AG04449 (cell line): ENCODE results near the gene SLC7A14.

Experiments
- CTCF ChIA-PET: fragments of 350-600 bp; formaldehyde crosslinking; extraction: SDS; loops from one replicate; lab custom pipeline; 2021; ENCODE audit warnings: antibody characterized with exemption; lab: Yijun Ruan, JAX
- POLR2A ChIA-PET: fragments of 400-600, 350-600 bp; formaldehyde crosslinking; extraction: SDS; loops from one replicate; lab custom pipeline; 2020; ENCODE audit warnings: antibody characterized with exemption, inconsistent platforms; lab: Yijun Ruan, JAX
- DNase-seq: peaks from one replicate; pipeline ENCODE4 v3.0.0-alpha.2; 2010; ENCODE audit warnings: low read depth, low spot score
- H3K4me3 ChIP-seq: 2 replicates; pipeline ENCODE4 v1.5.1; 2011; ENCODE audit warnings: low read depth, mild to moderate bottlenecking, control low read depth, low read length
- CTCF ChIP-seq: IDR thresholded peaks from one replicate; pipeline ENCODE4 v1.5.1; 2011; ENCODE audit warnings: mild to moderate bottlenecking, moderate library complexity, low read length, control low read depth, inconsistent platforms; ENCODE audit not compliant: insufficient read depth; ENCODE audit errors: missing control alignments

The SLC7A14 gene

DNA sequence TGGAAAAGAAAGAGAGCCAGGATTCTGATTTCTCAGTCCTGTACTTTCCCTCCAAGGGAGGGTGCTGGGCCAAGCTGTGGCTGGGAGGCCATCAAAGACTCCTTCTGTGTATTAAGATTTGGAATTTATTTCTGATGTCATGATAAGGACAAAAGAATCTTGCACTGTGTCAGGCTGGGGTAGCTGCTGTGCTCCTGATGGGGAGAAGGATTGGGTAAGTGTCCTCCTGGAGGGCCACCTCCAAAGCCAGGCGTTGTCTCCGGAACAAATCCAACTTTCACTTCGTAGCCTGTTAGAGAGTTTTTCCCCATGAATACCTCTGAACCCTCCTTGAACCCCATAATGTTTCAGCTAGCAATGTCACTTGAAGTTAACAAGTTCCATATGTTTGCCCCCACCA lies 137.3 kb downstream of the SLC7A14 start:
- H3K4me3 ChIP-seq, result peak overlapping the region; percentile 33
- ChIA-PET CTCF (interaction anchor here (1.1 to 2.2 kb wide), 4 partner anchors 8 to 363 kb away, joined by 3 to 9 read pairs (median 4); no protein-coding TSS in a partner anchor), POLR2A (no interaction called here)

GRCh38 chr3:170443457-170443856 lies 142.4 kb downstream of the SLC7A14 start:
- POLR2A ChIA-PET, result no interaction called here
- CTCF ChIA-PET, result interaction anchor here (1.4 to 7.8 kb wide), 2 partner anchors 368 to 405 kb away, joined by 5 to 46 read pairs; no protein-coding TSS in a partner anchor
- TF ChIP-seq CTCF, result no peak
- no peak for DNase-seq
- H3K4me3 ChIP-seq, result no peak overlapping the region

More for the DNA sequence above, 137.3 kb downstream of the SLC7A14 start:
- DNase-seq, result no peak
- no peak for TF ChIP-seq CTCF

DNA sequence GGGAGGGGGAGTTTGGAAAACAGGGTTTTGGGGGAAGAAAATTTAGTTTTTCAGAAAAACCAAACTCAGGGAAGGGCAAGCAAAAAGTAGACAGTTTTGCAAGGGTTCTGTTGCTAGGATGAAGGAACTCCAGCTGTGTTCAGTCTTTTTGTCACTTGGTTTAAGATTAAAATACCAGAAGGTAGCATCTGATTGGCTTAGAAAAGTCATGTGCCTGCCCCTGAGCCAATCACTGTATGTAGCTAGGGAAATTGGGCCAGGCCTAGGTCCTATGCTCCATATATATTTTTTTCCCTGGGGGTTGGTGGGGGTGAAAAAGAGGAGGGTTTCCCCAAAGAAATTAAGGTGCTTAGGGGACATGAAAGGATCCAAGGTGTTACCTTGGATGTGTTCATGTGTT lies 142.9 kb downstream of the SLC7A14 start:
- ChIA-PET POLR2A (no interaction called here), CTCF (interaction anchor here (1.4 to 7.8 kb wide), 2 partner anchors 368 to 406 kb away, joined by 5 to 46 read pairs; no protein-coding TSS in a partner anchor)
- DNase-seq, result no peak
- H3K4me3 ChIP-seq, result no peak overlapping the region
- TF ChIP-seq CTCF, result no peak

- ChIA-PET CTCF (interaction anchor here (0.7 to 7.8 kb wide), 3 partner anchors 8 to 370 kb away, joined by 3 to 46 read pairs (median 4); no protein-coding TSS in a partner anchor), POLR2A (no interaction called here)
- DNase-seq, result no peak
- no peak overlapping the region for H3K4me3 ChIP-seq
- TF ChIP-seq CTCF, result no peak
Observed at GRCh38 chr3:170441412-170441811, 144.5 kb downstream of the SLC7A14 start.

DNA sequence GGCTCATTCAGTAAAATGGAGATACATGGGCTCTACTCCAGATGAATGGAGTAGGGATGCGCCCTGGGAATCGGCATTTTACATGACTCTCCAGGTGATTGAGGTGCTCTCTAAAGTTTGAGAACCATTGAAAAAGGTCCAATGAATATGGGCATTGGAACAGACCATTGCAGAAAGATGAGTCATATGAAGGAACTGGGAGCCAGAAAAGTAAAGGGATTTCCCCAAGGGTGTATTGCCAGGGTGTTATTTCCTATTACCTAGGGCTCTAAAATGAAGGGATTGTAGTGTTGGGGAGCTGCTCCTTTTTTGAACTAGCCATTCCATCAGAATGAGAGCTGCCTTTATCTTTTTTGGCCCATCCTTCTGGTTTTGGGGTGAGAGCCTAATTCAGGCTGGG lies 145.5 kb downstream of the SLC7A14 start:
- ChIA-PET CTCF (interaction anchor here (0.7 to 7.8 kb wide), 5 partner anchors 9 to 371 kb away, joined by 4 to 46 read pairs (median 6); no protein-coding TSS in a partner anchor), POLR2A (no interaction called here)
- DNase-seq, result no peak
- no peak for TF ChIP-seq CTCF
- no peak overlapping the region for H3K4me3 ChIP-seq

- no peak for DNase-seq
- H3K4me3 ChIP-seq, result no peak overlapping the region
- CTCF ChIA-PET, result interaction anchor here (7.8 kb wide), 1 partner anchor 372 kb away, joined by 46 read pairs; no protein-coding TSS in a partner anchor
- no peak for TF ChIP-seq CTCF
- POLR2A ChIA-PET, result no interaction called here
Observed at GRCh38 chr3:170438836-170439235, 147.0 kb downstream of the SLC7A14 start.
